Right atrium auricular region (tissue), 2 donors: ENCODE results near the gene SEC61A2. TPM values are rescaled to one million over a fixed set of nuclear protein-coding genes. Genes with fewer than 3 reads are reported as not detected.
"Not testable (repeated sequence)": the region's sequence is repeated elsewhere in the genome, so short reads cannot be mapped to it uniquely, and the experiment has no call there.

ENCODE experiments used
- DNase-seq: peaks from one replicate; pipeline ENCODE4 v3.0.0-alpha.2; 2019; ENCODE audit warnings: low spot score
- H3K27ac ChIP-seq, 2 donors: fragments of 200-600 bp; sonication (generic); 1 replicate in 1 of 2; 2 replicates in 1 of 2; pipeline ENCODE4 v1.5.1; 2016 to 2019
- H3K27me3 ChIP-seq, 2 donors: fragments of 200-600 bp; sonication (generic); one replicate each; pipeline versions ENCODE4 v1.5.1 to v1.6.0; 2017 to 2019
- H3K36me3 ChIP-seq: fragments of 200-600 bp; sonication (generic); one replicate; pipeline ENCODE4 v1.5.1; 2016
- H3K4me1 ChIP-seq, 2 donors: fragments of 200-600 bp; sonication (generic); one replicate each; pipeline versions ENCODE4 v1.5.1 to v1.6.0; 2017 to 2019
- H3K4me3 ChIP-seq, 2 donors: fragments of 200-600 bp; sonication (generic); 1 replicate in 1 of 2; 2 replicates in 1 of 2; pipeline ENCODE4 v1.5.1; 2017 to 2019; ENCODE audit warnings: mild to moderate bottlenecking in 1 of 2, moderate library complexity in 1 of 2
- H3K9me3 ChIP-seq, 2 donors: fragments of 200-600 bp; sonication (generic); one replicate each; pipeline ENCODE4 v1.5.1; 2019
- CTCF ChIP-seq, 2 donors: fragments of 200-600 bp; sonication (generic); IDR thresholded peaks; one replicate each; pipeline ENCODE4 v1.5.1; 2019; ENCODE audit warnings: antibody characterized with exemption in 2 of 2
- total RNA-seq, 2 donors: library from RNA; depleted of rRNA; stranded (reverse); fragments of >200 nt; gene quantifications; one replicate each; pipeline ENCODE4 v1.1.0, GENCODE V29; 2016

Gene SEC61A2
- total RNA-seq, 2 donors from 2014 or later: 12.2 to 12.4 TPM

GRCh38 chr10:12164085-12164484, 34.6 kb downstream of the SEC61A2 start:
- no peaks in the 10 kb centered on the region for H3K27me3 ChIP-seq
- H3K4me1 ChIP-seq: no peaks in the 10 kb centered on the region
- no peak for DNase-seq
- H3K4me3 ChIP-seq: no peak overlapping the region
- no peaks in the 10 kb centered on the region for H3K9me3 ChIP-seq
- H3K36me3 ChIP-seq: peaks cover 65% of the 10 kb centered on the region
- H3K27ac ChIP-seq: no peak overlapping the region
- no peak for TF ChIP-seq CTCF (IDR thresholded peaks at IDR 0.05)

DNA sequence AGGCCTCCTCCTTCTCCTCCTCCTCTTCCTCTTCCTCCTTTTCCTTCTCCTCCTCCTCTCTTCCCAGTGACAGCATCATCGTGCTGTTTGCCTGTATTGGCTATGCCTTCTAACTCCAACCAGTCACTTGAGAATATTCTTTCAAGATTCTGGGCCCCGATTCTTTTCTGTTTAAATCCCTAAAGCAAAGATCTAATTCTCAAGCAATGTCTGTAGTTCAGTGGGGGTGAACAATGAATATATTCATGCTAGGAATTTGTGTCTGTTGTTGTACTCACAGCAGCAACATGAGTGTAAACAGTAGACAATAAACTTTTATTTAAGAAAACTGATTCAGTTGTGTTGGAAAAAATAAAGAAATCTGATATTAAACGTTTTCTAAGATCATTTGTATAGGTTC, 35.6 kb downstream of the SEC61A2 start:
- Histone ChIP-seq H3K4me3 (no peak overlapping the region), H3K9me3 (no peaks in the 10 kb centered on the region), H3K4me1 (no peaks in the 10 kb centered on the region), H3K36me3 (peaks cover 65% of the 10 kb centered on the region), H3K27ac (no peak overlapping the region), H3K27me3 (no peaks in the 10 kb centered on the region)
- no peak for TF ChIP-seq CTCF (IDR thresholded peaks at IDR 0.05)
- DNase-seq: no peak

- no peak for DNase-seq
- H3K27ac ChIP-seq: no peak overlapping the region
- H3K4me1 ChIP-seq: no peaks in the 10 kb centered on the region
- H3K4me3 ChIP-seq: no peak overlapping the region
- no peak for TF ChIP-seq CTCF (IDR thresholded peaks at IDR 0.05)
- peaks cover 69% of the 10 kb centered on the region for H3K36me3 ChIP-seq
- no peaks in the 10 kb centered on the region for H3K9me3 ChIP-seq
- no peaks in the 10 kb centered on the region for H3K27me3 ChIP-seq
These were observed 36.7 kb downstream of the SEC61A2 start for GRCh38 chr10:12165999-12166775.

GRCh38 chr10:12171512-12171911, 42.0 kb downstream of the SEC61A2 start:
- H3K27me3 ChIP-seq, H3K4me3 ChIP-seq, DNase-seq, H3K27ac ChIP-seq, H3K9me3 ChIP-seq, H3K4me1 ChIP-seq: not testable (repeated sequence)
- peaks cover 95% of the 10 kb centered on the region for H3K36me3 ChIP-seq

GRCh38 chr10:12177642-12178041, 48.2 kb downstream of the SEC61A2 start:
- TF ChIP-seq CTCF (IDR thresholded peaks at IDR 0.05): no peak
- no peak for DNase-seq
- Histone ChIP-seq H3K27ac (no peak overlapping the region), H3K36me3 (peaks cover 67% of the 10 kb centered on the region), H3K9me3 (no peaks in the 10 kb centered on the region), H3K4me3 (no peak overlapping the region), H3K4me1 (no peaks in the 10 kb centered on the region), H3K27me3 (no peaks in the 10 kb centered on the region)

GRCh38 chr10:12179606-12180170, 50.2 kb downstream of the SEC61A2 start:
- H3K36me3 ChIP-seq: peaks cover 53% of the 10 kb centered on the region
- H3K4me3 ChIP-seq: no peak overlapping the region
- no peaks in the 10 kb centered on the region for H3K4me1 ChIP-seq
- no peaks in the 10 kb centered on the region for H3K9me3 ChIP-seq
- DNase-seq: no peak
- no peak for TF ChIP-seq CTCF (IDR thresholded peaks at IDR 0.05)
- H3K27ac ChIP-seq: no peak overlapping the region
- H3K27me3 ChIP-seq: no peaks in the 10 kb centered on the region
